SK-MEL-5 (cell line): ENCODE data around the gene AMBP. TPM values are rescaled to one million over a fixed set of nuclear protein-coding genes. Genes with fewer than 3 reads are reported as not detected.
"Not testable (repeated sequence)": the region's sequence is repeated elsewhere in the genome, so short reads cannot be mapped to it uniquely, and the experiment has no call there.

Experiments
- DNase-seq: peaks from one replicate; pipeline ENCODE4 v3.0.0-alpha.2; 2016; ENCODE audit warnings: low read depth, low spot score
- in situ Hi-C: cut with HindIII; loops from 2 replicates; pipeline ENCODE4 v1.10.0; 2016; ENCODE audit warnings: low sequenced_read_pairs, high pct_unique_total_duplicates, low pct_unique_long_range_greater_than_20kb
- total RNA-seq: library from RNA; depleted of rRNA; stranded (reverse); fragments of >200 nt; shearing (Covaris generic); gene quantifications from 2 replicates; pipeline ENCODE4 v1.2.3, GENCODE V29; 2014

The AMBP gene
- total RNA-seq, 1 experiment from 2014 or later, result not detected

DNA sequence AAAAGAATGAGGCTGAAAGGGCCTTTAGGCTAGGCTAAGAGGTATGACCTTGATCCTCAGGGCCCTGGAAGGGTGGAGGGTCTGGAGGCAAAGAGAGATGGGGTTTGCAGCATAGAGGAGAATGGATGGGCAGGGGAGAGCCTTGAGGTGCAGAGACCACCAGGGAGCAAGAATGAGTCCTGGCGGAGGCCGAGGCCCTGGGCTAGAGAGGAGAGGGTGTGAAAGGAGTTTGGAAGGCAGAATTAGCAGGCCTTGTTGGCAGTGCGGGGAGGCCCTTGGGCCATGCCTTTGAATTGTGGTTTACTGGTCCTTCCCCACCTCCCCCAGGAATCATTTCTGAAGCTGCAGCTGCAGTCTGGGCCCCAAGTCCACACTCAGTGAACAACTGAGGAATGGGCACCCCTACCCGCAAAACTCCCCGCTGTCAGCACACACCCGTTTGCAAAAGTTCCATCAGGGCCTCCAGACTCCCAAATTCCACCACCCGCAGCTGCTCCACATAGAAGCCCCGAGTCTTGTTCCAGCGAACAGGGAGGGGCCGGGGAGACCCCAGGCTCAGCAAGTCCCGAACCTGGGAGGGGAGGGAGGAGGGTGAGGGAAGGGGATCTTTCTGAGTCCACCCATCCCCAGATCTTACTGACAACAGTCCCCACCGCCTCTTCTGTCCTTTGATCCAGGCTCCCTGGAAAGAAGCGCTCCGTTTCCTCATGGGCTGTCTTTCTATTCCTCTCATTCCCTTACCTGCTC lies 18.9 kb upstream of the AMBP start:
- DNase-seq, result no peak
- in situ Hi-C loops, result no loop called here

DNA sequence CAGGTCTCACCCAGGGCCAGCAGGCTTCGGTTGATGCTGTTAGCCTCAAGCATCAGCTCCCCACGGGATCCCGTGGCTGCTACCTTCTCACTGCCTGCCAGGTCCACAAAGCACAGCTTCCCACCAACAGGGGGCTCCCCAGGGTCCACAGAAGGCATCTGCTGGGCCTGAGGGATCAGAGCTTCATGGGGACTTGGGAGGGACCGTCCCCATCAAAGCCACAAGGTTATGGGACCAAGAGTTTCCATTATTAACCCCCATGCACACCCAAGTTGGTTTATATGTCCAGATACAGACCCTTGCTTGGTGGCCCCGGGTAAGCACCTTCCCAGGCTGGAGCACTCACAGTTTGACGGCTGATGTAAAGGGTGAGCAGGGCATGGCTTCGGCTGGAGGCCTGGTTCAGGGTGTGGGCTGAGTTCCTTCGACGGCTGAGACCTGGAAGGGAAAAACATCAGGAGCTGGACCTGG lies 18.0 kb upstream of the AMBP start:
- DNase-seq, result peak; percentile 34
- in situ Hi-C loops, result no loop called here

DNA sequence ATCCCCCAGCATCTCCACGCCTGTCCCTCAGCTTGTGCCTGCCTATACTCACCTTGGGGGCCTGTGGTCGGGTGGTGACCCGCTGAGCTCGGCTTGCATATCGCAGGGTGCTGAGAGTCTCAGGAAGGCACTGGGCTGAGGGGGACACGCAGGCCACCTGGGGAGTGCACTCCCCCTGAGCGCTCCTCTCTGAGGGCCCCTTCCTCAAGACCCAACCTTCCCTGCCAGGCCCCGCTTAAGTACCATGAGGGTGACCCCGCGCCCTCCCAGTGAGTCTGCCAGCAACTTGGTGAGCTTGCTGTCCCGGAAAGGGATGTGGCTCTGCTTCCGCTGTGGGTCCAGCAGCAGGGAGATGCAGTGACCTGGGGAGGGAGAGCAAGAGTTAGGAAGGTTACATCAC lies 16.9 kb upstream of the AMBP start:
- DNase-seq, result no peak
- in situ Hi-C loops, result no loop called here

DNA sequence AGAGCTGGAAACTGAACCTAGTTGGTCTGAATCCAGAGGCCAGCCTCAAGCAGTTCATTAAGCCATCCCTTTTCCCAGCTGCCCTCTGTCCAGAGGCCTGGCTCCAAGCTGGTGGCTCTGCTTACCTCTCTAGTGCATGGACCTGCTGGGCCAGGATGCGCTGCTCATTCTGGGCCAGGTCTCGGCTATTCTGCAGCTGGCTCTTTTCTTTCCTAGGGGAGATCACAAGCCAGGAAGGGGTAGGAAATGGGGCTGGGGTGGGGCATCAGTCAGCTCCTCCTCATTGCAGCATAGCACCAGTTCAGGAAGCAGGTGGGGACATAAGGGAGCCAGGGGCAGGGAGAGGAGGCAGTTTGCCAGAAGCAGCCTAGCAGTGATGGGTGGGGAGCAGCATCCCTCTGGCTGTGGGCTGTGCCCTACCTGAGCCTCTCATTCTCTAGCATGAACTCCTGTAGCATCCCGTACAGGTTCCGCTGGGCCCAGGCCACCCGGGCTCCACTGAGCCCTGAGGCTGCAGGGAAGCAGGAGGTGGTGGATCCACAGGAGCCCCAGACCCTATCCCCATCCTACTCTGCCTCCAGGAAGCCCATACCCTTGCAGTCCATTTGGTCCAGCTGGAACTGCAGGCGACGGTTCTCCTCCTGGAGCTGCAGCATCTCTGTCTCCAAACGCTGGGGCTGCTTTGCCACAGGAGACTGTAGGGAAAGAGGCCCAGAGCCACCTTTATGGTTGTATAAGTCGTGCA lies 15.8 kb upstream of the AMBP start:
- no peak for DNase-seq

DNA sequence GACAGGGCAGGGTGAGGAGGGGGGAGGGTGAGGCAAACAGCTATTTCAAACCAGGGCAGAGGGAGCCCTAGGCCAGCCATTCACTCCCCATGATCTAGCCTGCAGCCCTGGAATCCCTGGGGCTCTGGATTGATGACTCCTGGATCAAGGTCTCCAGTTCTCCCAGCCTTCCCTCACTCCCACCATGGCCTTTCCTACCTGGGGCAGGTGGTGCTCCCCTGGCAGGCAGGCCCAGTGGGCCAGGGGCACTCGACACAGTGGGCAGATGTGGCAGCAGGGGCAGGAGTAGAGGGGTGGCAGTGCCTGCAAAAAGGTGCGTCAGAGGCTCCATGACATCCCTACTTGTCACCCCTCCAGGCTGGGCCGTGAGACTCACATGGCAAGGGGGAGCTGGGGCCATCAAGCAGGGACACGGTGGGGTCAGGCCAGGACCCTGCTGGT lies 15.0 kb upstream of the AMBP start:
- in situ Hi-C loops, result no loop called here
- DNase-seq, result no peak

More for the DNA sequence above, 15.8 kb upstream of the AMBP start:
- in situ Hi-C loops, result no loop called here

DNA sequence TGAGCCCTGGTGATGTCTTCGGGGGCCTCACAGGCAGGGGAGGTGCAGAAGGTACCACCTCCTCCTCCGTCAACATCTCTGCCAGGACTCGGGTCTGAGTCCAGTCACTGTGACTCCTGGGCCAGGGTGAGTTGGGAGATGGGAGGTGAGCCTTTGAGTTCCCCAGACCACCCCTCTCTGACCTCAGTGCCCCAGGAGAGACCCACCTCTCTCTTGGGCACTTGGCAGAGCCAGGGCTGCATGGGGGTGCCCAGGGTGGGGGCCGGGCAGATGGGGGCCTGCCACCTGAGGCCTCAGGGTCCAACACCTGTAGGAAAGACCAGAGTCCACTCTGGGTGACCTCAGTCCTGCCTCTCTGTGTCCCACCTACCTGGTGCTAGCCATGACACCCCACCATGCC lies 14.2 kb upstream of the AMBP start:
- in situ Hi-C loops, result no loop called here
- no peak for DNase-seq

DNA sequence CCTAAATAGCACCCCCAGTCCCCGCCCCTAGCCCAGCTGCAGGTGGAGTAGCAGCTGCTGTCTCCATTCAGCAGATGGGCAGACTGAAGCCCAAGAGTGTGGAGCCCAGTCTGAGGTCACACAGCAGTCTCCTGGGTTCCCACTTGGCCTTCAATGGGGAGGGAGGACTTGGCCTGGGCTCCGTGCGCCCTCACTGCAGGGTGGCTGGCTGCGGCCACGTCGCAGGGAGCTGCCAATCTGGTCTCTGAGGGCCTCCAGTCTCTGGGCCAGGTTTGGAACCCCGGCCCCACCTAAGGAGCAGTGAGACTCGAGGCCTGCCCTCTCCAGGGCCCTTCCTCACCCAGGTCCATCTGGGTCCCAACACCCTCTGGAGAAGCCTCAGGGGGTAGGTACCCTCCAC lies 13.6 kb upstream of the AMBP start:
- in situ Hi-C loops, result no loop called here
- no peak for DNase-seq

DNA sequence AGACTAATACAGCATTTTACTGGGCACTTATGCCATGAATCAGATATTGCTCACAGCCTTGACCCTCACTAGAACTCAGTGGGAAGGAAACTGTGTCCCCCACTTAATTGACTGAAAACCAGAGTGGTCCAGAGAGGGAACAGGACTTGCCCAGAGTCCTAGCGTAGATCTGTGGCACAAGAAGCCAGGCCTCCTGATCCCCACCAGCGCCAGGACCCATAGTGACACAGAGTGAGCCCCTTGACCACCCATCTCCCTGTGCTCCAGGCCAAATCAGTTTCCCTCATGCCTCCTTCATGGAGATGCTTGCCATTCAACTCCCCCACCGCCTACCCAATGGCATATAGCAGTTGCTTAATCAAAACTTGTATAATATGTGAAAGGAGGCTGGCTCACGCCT lies 12.7 kb upstream of the AMBP start:
- in situ Hi-C loops, result no loop called here
- DNase-seq, result no peak

DNA sequence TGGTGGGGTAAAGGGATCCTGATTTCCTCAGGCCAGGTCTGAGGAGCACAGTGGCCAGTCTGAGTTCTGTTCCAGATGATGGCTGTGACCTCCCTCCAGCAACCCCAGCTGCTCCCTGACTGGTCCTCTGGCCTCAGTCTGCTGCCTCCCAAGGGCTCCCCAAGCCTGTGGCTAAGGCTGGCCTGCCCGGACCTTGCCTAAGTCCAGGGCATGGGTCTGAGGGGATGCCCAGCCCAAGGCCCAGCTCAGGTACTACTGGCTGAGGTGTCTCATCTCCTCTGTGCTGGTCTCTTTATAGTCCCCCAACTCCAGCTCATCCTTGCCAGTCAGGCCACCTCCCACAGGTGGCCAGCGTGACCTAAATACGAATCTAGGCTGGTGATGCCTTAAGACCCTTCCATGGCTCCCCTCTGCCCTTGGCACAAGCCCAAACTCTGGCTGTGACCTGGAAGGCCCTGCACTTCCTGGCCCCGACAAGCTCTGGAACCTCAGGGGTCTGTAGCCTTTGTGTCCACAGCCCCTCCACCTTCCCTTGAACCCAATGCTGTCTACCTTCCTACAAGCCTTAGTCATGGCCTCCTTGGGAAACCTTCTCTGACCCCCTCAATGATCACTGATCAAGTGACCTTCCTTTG lies 11.2 kb upstream of the AMBP start:
- in situ Hi-C loops, result no loop called here

DNA sequence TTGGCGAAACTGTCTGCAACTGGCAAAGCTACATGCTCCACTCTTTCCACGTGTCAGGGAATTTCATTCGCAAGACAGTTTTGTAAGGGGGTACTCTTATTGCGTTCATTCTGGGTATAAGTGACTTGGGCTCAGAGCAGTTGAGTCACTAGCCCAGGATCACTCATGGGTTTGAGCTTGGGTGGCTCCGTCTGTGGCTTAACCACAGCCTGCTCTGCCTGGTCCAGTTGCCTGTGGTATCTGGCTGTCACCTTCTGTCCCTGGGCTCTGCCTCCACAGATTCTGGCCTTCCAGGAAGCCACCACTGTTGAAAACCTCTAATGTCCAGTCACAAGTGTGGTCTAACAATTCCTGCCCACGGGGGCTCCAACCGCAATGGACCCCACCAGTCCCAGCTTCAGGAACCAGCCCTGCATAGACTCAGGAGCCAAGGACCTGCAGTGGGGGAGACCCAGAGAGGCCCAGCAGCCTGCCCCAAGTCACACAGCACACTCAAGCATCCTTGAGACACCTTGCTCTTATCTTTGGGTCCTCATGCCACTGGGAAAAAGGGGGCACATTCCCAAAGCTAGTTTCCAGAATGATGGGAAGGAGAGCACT lies 10.6 kb upstream of the AMBP start:
- DNase-seq, result no peak
- in situ Hi-C loops, result no loop called here

More for the DNA sequence above, 11.2 kb upstream of the AMBP start:
- no peak for DNase-seq

DNA sequence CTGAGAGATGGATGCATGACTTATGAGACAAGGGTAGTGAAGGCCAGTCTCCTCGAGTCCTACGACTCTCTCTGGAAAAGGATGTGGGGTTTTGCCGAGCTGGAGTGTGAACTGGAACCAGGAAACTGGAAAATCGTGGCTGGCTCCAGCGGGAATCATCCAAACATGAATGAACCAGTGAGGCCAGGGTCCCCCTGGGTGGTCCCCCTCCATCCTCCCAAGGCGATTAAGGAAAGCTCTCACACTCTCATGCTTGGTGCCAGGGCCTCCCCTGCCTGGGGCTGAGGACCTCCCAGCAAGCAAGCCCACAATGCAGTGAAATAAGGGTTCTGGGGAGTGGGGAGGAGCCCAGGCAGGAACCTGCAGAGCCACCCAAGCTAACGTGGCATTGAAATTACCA lies 9.6 kb upstream of the AMBP start:
- no peak for DNase-seq
- in situ Hi-C loops, result no loop called here

DNA sequence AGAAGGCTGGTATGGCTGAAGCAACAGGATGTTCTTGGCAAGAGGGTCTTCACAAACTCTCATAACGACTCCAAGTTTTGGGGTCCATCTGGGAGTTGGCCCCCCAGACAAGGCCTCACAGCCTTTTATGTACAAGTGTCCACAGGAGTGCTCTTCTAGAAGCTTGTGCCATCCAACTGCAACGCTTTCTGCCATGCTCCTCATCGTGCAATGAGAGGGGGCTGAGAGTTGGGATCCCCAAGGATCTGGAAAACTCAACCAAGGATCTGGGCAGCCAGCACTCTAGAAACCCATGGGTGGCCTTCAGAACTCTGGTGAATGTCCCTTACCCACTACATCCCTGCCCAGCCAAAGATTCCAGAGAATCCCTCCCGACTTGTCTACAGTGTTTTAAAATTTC lies 8.5 kb upstream of the AMBP start:
- in situ Hi-C loops, result no loop called here
- DNase-seq, result no peak

DNA sequence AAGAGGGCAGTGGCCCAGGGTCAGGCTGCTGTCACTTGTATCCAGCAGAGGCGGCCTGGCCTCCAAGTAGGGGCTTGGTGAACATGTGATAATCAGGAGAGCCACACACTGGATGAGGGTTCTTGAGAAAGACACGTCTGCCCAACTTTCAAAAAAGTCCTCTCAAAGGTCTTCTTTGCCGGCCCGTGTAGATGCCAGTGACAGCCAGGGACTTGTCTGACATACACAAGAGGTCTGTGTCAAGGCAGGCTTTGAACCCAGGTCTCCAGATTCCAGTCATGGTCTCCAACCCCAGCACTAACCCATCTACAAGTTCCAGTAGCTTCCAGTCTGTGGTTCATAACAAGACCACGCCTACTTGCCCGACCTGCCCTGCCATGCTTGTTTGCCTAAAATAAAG lies 7.9 kb upstream of the AMBP start:
- no peak for DNase-seq
- in situ Hi-C loops, result no loop called here

DNA sequence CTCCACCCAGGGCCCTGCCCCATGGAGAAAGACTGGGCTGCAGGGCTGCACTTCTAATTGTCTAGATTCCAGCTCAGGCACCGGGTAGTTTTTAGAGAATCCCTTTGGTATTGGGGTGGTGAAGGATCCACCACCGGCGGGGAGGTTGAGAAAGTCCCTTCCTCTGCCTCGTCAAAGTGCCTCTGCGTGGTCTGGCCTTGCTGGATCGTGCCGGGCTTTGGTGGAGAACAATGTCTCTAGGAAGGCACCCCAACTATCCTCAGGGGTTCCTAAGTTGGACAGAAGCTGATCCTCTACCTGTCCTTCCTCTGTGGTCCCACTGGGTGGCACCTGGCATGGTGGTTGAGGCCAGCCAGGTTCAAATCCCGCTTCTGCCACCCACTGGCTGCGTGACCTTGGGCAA lies 7.3 kb upstream of the AMBP start:
- no peak for DNase-seq
- in situ Hi-C loops, result no loop called here

DNA sequence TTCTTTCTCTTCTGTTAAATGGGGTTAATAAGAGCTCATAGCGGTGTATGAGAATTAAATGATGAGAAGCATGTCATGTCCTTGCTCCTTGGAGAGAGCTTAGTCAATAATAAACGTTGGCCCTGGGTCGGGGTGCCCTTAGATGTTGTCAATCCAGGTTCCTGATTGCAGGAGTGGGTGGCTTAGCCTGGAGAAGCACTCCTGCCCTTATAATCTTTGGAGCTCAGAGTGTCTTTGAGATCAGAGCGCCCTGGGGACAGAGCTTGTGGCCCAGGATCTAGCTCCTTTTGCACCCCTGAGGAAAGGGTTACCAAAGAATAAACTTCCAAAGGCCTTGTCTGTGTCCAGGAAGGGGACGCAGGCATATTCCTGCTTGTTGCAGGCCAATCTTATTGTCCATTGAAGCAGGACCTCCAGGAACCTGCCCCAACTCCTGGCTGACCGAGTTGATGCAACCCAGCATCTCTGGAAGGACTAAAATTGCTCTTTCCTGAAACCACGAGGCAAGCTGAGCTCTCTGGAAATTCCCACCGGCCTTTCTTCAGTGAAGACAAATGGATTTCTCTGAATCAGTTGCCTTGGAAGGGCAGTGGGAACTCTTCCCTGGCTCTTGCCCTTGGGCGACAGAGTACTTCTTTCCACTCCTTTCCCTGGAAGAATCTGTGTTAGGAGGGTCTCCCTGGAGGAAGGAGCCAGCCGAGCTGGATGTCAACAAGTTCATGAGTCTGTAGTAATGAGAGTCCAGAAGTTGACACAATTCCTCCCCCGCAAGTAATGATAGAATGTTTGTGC lies 6.4 kb upstream of the AMBP start:
- DNase-seq, result no peak
- in situ Hi-C loops, result no loop called here

DNA sequence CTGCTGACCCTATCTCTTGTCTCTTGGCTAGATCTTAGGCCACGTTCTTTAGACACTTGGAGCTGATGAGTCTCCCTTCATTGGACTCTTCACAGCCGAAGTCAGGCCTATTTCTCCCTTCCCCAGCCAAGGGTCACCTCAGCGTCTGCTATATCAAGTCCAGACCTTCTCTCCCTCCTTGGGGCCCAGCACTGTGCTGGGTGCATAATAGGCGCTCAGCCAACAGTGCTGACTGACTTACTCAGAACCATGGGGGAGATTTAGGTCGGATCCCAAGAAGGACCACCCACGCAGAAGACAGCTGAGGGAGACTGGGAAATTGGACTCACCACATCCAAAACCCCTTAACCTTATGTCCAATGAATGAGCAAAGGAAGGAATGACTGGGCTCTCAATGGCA lies 5.6 kb upstream of the AMBP start:
- in situ Hi-C loops, result no loop called here
- DNase-seq, result no peak

DNA sequence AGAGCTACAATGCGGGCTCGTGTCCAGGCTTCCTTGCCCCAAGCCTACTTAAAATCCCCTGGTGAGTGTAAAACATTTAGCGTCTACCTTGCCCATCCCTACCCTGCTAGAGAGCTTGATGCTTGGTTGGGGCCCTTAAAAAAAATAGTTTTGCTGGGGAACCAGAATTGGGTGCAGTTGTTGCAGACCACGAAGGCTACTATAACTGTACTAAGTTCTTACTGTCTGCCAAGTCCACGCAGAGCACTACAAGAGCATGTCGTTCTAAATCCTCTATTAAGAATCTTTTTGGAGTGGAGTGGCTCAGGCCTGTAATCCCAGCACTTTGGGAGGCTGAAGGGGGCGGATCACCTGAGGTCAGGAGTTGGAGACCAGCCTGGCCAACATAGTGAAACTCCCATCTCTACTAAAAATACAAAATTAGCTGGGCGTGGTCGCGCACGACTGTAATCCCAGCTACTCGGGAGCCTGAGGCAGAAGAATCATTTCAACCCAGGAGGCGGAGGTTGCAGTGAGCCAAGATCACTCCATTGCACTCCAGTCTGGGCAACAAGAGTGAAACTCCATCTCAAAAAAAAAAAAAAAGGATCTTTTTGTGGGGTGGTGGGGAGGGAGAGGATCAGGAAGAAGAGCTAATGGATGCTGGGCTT lies 4.8 kb upstream of the AMBP start:
- DNase-seq, in situ Hi-C loops: not testable (repeated sequence)
